Transverse colon (tissue), 4 donors: ENCODE results near the gene ZCCHC7.

Experiments used
- CTCF ChIP-seq, 5 experiments: fragments of 200-600 bp in 3 of 5; fragments of 450-650 bp in 2 of 5; sonication (generic) in 3 of 5; IDR thresholded peaks; 1 replicate in 2 of 5; 2 replicates in 3 of 5; pipeline ENCODE4 v1.5.1; 2016 to 2017; ENCODE audit warnings: antibody characterized with exemption in 5 of 5, inconsistent platforms in 3 of 5, mild to moderate bottlenecking in 2 of 5, moderate library complexity in 1 of 5
- POLR2A ChIP-seq: fragments of 450-650 bp; IDR thresholded peaks from one replicate; pipeline ENCODE4 v1.6.1; 2016; ENCODE audit warnings: antibody characterized with exemption, mild to moderate bottlenecking, moderate library complexity
- POLR2AphosphoS5 ChIP-seq, 3 donors: sonication (generic); formaldehyde crosslinking; IDR thresholded peaks; one replicate each; pipeline ENCODE4 v1.6.1; 2016; ENCODE audit warnings: antibody characterized with exemption in 3 of 3

DNA sequence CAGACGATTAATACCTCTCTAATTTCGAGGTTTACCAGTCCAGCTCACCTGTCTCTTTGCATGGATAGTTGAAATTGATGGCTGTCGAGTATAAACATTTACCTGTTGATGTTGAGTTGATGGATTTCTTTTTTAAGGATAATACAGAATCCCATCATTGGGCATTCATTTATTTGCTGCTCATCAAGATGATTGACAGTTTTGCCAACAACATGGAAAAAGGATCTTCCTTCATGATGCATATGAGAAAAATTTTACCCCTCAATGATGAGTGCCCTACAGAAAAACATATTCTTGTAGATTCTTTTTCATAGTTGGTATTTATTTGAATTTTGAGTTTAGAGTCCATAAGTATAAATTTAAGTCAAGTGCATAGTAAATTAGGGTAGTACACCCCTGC lies 59.2 kb downstream of the ZCCHC7 start:
- TF ChIP-seq CTCF (IDR thresholded peaks at IDR 0.05) (no peak), POLR2AphosphoS5 (IDR thresholded peaks at IDR 0.05) (no peak), POLR2A (no peak)
